ENCODE data around the gene DPPA5.

The DPPA5 gene

DNA sequence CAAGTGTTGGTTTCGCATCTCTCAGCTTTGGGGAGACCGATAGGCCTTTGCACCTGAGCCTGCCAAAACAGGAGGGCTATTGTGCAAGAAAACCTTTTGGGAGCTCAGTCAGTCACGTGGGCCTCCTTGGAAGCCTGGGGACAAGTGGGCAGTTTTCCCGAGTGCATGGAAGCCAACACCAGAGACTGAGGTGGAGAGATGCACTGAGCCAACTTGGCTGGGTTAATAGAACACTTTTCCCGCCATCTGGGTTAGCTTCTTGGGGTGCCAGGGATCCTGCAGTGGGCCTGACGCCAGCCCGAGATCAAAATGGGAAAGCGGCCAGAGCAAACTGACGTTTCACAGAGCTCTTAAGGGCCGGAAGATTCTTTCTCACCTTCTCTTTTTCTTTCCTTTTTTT is 18.4 kb upstream of the DPPA5 start:
- no peak overlapping the region for H3K4me3 ChIP-seq (ENCODE audit: low read length)
- TF ChIP-seq, protein P1, sequence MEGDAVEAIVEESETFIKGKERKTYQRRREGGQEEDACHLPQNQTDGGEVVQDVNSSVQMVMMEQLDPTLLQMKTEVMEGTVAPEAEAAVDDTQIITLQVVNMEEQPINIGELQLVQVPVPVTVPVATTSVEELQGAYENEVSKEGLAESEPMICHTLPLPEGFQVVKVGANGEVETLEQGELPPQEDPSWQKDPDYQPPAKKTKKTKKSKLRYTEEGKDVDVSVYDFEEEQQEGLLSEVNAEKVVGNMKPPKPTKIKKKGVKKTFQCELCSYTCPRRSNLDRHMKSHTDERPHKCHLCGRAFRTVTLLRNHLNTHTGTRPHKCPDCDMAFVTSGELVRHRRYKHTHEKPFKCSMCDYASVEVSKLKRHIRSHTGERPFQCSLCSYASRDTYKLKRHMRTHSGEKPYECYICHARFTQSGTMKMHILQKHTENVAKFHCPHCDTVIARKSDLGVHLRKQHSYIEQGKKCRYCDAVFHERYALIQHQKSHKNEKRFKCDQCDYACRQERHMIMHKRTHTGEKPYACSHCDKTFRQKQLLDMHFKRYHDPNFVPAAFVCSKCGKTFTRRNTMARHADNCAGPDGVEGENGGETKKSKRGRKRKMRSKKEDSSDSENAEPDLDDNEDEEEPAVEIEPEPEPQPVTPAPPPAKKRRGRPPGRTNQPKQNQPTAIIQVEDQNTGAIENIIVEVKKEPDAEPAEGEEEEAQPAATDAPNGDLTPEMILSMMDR (conservative IDR thresholded peaks at IDR 0.05; ENCODE audit: low read depth, low read length), result no peak
- no peak for DNase-seq (ENCODE audit: low read depth)

DNA sequence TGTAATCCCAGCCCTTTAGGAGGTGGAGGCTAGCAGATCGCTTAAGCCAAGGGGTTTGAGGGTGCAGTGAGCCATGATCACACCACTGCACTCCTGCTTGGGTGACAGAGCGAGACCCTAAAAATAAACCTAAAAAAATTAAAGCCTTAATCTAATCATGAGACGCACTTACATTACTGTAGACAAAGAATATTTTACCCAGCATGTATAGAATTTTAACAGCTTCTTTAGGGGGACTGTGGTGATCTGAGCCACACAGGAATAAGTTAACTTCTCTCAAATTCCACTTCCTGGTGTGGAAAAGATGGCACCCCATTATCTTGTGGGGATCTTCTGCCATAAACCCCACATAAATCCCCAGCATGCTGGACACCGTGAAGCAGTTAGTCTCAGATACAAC is 17.9 kb upstream of the DPPA5 start:
- no peak overlapping the region for H3K4me3 ChIP-seq (ENCODE audit: low read length)
- TF ChIP-seq, protein P1 (conservative IDR thresholded peaks at IDR 0.05; ENCODE audit: low read depth, low read length), result no peak
- DNase-seq (ENCODE audit: low read depth), result no peak

DNA sequence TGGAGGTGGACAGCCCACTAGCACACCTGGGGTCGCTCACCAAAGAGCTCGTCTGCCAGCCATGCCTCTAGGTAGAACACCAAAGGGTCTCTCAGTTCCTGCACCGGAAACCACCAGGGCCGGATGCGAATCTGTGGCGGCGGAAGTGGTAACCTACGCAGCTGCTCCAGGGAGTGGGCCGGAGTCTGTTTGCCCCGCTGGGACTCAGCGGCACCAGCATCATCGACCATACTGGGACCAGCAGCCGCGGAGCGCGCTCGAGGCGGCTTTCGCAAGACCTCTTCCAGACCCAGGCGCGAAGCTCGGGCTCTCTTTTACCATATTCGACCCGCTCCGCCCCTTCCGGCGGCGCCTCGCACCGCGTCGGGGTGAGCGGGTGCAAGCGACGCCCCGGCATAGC is 15.5 kb upstream of the DPPA5 start, which contains the start of gene OOEP:
Gene OOEP (minus strand): TSS at position 335 of the 400 bp plus-strand sequence. CDS start 105 bp downstream, at position 230.
- H3K4me3 ChIP-seq (ENCODE audit: low read length), result no peak within 1 kb of the TSS
- no peak for DNase-seq (ENCODE audit: low read depth)
- TF ChIP-seq, protein P1 (conservative IDR thresholded peaks at IDR 0.05; ENCODE audit: low read depth, low read length), result no peak

DNA sequence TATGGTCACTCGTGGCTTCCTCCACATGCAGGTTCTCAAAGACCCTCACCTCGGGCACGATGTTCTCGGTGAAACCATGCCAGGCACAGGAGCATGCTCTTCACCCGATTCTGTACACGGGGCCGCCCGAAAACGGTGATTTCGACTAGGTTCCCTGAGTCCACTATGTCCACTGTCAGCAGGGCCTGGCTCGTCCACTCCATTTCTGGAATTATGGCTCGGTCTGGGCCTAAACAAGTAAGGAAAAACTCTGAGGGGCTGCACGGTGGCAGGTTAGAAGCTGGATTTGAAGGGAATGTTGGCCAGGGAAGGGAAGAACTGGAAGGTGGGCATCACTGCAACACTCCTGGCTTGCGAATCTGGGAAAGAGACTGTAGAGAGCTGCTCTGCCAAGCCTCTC is 15.1 kb upstream of the DPPA5 start:
- TF ChIP-seq, protein P1 (conservative IDR thresholded peaks at IDR 0.05; ENCODE audit: low read depth, low read length), result no peak
- H3K4me3 ChIP-seq (ENCODE audit: low read length), result no peak overlapping the region
- DNase-seq (ENCODE audit: low read depth), result no peak

DNA sequence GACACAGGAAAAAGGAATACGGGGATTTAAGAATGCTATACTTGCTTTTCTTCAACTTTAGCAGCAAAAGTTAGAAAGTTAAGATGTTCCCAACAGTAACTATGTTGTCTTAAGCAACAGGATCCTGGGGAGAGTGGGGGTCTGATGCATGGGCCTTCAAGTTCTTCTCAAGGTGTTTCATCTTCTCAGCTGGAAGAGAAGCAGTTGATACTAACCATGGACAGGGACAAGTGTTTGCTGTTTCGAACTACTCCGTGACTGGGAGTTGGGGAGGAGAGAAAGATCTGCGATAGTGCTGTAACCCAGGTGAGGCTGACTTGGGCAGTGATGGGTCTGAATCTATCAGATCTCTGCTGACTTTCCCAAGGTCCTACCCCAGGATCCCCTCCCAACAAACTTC is 14.6 kb upstream of the DPPA5 start:
- no peak overlapping the region for H3K4me3 ChIP-seq (ENCODE audit: low read length)
- DNase-seq (ENCODE audit: low read depth), result no peak
- TF ChIP-seq, protein P1 (conservative IDR thresholded peaks at IDR 0.05; ENCODE audit: low read depth, low read length), result no peak

DNA sequence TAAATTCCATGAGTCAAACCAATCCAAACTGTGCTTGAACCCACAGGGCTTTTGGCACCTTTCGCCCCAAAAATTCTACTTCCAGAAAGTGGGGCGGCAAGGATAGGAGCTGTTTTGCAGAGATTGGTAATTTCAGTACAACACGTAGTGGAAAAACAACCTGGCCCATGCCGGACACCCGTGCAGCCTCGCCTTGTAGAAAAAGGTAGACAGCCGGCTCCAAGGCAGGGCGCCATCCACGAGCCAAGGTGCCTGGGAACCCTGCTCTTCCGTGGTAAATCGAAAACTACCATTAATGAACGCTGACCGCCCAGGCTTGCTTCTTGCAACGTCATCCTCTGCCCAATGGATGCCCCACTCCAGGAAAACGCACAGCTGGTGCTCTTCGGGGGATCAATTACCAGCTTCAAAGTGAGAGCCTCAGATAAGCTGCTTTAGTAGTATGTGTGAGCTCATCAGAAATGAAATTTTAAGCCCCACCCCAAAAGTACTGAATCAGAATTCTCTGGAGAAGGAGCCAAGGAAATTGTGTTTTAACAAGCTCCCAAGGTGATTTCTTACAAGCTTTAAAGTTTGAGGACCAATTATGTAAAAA is 13.8 kb upstream of the DPPA5 start:
- H3K4me3 ChIP-seq (ENCODE audit: low read length), result no peak overlapping the region
- TF ChIP-seq, protein P1 (conservative IDR thresholded peaks at IDR 0.05; ENCODE audit: low read depth, low read length), result no peak
- DNase-seq (ENCODE audit: low read depth), result no peak

DNA sequence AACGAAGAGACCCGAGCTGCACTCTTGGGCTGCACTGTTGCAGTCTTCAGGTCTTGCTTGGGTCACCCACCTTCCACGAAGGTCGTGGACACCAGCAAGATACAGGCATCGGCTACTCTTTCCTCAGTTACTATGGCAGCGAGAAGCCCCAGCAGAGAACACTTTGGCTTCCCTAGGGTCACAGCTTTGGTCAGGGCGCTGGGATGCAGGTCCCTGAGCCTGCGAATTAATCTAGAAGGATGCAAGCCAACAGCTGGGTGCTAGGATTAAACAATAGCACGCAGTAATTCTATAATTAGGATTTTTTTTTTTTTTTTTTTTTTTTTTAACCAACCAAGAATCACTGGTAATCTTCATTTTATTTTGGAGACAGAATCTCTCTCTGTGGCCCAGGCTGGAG is 10.5 kb upstream of the DPPA5 start:
- DNase-seq (ENCODE audit: low read depth), result no peak
- TF ChIP-seq, protein P1 (conservative IDR thresholded peaks at IDR 0.05; ENCODE audit: low read depth, low read length), result no peak
- no peak overlapping the region for H3K4me3 ChIP-seq (ENCODE audit: low read length)
